Stimulated activated CD8-positive, alpha-beta memory T cell treated with anti-CD3 and anti-CD28 coated beads, Interleukin-12 subunit alpha, Interleukin-12 subunit beta, amount 100 ng/mL, for 24 hours (primary cell): ENCODE measurements around the gene TTC3.

ENCODE experiments used
- DNase-seq: peaks from one replicate; pipeline ENCODE4 v3.0.0-alpha.2; 2020; ENCODE audit errors: extremely low read depth

Gene TTC3

DNA sequence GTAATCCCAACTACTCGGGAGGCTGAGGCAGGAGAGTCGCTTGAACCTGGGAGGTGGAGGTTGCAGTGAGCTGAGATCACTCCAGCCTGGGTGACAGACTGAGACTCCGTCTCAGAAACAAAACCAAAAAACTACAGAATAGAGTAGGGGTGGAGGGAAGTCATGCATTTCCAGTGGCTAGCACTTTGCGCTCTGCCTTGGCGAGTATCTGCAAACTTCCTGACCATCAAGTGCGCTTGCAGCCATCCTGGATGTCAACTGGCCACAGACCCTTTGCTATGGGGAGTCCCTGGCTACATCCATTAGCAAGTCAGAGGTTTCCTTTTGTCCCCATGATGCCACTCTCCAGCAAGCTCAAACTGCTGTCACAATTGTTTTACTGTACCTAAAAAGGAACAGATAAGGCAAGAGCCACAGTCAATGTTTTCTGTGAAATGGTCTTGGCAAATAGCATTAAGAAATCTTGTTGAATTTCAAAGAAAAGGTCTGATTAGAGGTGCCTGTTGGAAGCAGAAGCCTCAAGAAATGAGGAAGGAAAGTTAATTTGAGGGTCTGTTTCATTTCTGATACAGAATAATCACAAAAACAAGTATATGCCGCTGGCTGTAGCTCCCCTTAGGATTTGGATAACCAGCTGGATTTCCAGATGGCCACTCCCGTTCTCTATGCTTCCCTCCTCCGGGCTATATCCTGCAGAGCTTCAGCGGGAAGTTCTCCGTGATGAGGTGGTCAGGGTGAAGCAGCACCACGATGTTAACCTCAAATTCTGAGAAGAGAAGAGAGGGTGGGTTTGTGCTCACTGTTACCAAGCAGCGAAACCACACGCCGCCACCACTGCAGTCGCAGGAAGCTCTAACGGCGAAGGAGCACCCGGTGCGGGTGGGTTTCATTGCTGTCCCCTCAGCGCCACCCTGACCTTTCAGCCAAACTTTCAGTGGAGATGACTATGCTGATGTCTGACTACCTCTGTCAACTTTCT lies 152.1 kb downstream of the TTC3 start:
- peak; percentile 31 for DNase-seq

GRCh38 chr21:37226041-37226920 lies 153.2 kb downstream of the TTC3 start:
- no peak for DNase-seq

- DNase-seq, result no peak
These were observed 154.3 kb downstream of the TTC3 start for GRCh38 chr21:37227071-37228002.

GRCh38 chr21:37228003-37228400 lies 154.9 kb downstream of the TTC3 start:
- DNase-seq, result no peak

DNA sequence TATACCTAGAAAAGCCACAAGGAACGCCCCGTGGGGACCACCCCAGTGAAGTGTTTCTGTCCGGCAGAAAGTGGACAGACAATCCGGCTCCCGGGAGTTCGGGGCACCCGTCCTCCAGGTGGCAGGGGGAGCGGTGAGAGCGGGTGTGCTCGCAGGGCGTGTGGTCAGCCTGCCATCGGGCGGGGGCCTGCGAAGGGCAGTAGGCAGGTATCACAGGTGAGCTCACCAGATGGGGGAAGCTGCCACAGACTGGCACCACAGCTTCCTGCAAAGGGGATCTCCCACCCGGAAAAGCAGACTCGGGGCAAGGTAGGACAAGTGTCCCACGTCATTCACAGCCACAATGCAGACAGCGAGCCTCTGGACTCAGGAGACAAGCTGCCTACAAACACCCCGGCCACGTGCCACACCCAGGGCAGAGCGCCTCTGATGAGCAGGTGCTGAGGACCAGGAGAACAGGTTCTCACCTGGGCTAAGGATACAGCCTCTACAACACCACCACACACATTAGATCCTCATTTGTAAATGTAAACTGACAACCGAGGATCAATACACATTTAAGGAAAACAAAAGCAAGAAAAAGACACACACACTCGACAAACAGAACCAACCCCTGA lies 157.7 kb downstream of the TTC3 start:
- no peak for DNase-seq

DNA sequence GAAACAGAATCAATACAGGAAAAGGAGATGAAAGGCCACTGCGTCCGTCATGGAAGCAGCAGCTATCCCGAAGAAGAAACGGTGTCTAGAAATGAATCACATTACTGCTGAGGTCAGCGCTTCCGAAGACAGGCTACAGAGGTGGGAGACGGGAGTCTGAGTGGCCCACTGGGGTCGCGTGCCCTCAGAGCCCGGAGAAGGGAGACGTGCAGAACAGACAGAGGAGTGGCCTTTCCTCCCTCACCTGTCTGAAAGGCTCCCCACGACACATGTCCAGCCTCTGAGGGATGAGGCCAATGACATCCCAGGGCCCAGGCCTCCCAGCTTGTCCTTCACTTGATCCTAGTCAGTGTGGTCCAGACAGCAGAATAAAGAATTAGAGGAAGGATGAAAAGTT lies 158.2 kb downstream of the TTC3 start:
- no peak for DNase-seq

- no peak for DNase-seq
These were observed 158.6 kb downstream of the TTC3 start for GRCh38 chr21:37231671-37232070.

DNA sequence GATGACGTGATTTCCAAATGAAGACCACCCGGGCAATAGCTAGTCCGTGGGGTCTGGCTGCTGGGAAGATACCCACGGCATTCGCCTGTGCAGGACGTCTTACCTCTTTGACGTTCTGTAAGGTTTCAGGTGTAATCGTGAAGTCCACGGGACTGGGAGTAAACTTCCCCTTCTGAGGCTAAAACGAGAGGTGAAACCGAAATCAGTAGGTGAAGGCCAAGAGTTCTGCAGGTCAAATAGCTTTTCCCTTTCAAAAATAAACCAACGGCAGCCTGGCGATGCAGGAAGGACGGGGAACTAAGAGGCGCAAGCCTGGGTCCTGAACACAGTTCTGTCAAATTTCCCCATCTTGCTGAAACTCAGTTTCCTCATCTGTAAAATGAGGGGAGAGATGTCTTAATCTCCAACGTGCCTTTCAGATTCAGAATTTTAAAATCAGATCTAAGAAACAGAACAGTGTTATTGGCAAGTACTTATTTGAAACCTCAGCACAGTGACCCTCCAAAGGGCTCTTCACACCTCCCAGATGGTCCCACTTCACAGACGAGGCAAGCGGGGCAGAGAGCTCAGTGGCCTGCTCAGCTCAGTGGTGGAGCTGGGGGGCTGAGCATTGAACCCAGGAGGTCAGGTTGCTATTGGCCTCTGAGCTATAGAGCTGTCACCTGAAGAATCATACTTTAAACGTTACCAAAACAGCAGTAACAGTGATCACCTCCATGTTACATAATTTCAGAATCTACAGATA lies 159.4 kb downstream of the TTC3 start:
- no peak for DNase-seq

- DNase-seq, result no peak
These were observed 160.6 kb downstream of the TTC3 start for GRCh38 chr21:37233551-37234146.

- no peak for DNase-seq
These were observed 164.3 kb downstream of the TTC3 start for GRCh38 chr21:37237346-37237745.

DNA sequence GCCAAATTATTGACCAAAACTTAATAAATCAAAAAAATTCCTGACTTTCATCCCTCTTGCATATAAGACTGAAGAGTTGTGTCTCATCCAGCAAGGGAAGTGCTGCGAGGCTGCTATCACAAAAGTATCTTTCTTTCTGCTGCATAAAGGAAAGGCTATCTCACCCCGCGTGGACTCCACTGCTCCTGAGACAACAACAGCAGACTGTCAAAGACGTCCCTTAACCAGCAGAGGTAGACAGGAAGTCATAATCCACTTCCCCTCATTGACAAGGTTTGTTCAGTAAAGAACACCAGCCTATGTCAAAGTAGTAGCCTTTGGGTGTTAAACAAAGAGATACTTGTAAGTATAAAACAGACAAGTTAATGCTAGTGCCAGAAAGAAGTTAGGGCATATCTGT lies 164.7 kb downstream of the TTC3 start:
- no peak for DNase-seq

DNA sequence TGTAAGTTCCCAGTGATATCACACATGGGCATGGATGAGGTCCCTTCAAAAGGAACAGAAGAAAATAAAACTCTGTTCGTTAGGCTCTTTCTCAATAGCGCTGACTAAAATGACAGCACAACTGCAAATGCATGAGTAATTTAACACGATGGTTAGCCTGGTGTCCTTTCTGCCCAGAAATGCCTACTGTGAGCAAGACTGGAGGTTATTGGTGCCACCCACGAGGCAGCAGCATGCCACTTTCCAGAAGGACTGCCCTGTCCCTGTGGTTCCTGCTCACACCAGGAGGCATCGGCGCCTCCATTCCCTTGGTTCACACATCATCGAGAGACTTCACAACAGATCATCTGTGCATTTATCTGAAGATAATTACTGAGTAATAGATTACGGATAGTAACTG lies 167.9 kb downstream of the TTC3 start:
- DNase-seq, result no peak

- no peak for DNase-seq
These were observed 168.4 kb downstream of the TTC3 start for GRCh38 chr21:37241426-37241825.

- DNase-seq, result no peak
These were observed 170.9 kb downstream of the TTC3 start for GRCh38 chr21:37243961-37244360.

DNA sequence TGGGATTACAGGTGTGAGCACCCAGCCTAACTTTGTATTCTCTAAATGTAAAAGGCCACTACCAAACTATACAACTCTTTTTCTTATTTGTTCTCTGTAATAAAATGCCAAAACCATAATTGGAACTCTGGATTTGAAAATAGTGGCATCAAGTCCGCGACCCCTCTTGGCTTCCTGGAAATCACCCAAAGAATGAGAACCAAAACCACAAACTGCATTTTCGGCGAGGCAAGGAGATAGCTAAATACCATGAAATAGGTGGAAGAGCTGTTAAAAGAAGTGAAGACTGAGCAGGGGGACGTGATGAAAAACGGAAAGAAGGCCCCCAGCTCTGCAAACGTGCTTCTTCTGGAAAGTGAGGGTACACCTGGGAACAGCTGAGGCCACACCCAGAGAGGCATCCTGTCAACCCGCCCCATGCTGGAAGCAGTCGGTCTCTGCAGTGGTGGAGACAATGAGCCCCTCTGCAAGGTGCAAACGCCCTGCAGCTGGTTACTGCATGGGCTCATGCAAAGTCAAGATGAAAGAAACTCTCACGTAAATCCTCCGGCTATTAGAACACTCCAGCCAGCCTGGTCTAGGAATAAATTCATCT lies 171.5 kb downstream of the TTC3 start:
- no peak for DNase-seq

- DNase-seq, result no peak
These were observed 172.1 kb downstream of the TTC3 start for GRCh38 chr21:37245151-37245550.

DNA sequence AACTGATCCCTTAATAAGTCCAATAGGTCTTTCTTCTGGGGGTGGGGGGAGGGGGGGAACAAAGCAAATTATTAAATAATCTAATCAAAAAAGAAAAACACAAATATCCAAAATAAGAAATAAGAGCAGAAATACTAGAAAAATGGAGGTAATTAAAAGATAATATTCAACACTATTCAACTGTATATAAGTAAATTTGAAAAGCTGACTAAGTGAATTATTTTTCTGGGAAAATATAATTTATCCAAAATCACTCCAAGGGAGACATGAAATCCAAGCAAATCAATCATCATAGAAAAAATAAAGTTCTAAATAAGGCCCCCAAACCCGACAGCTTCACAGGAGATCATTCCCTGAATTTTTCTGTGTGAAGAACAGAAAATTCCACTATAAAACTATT lies 175.2 kb downstream of the TTC3 start:
- no peak for DNase-seq

DNA sequence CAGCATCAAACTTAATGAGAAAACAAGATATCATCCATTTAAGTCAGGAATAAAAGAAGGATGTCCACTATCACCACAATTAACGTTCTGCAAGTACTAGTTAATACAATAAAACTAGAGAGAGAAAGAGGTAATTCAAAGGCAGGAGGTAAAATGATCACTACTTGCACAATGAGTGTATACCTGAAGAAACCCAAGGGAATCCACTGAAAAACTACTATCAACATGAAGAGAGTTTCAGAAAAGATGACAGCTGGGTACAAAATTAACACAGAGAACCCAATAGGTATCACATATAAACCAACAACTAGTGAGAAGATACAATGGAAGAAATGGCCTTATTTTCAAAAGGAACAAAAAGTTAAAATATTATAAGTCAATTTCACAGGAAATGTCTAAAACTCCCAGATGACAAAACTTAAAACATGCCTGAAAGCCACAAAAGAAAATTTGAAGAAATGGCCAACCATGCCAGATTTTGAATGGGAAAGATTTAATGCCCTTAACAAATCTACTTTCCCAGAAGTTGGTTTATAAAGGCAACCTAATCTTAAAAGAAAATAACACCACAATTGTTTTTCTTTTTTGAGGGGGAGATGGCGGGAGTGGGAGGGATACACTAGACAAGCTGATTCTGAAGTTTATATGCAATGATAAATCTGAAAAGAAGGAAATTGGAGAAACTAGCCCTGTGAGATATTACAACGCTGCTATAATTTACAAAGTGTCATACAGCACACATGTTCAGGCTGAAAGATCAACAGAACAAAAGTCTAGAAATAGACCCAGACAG lies 176.3 kb downstream of the TTC3 start:
- no peak for DNase-seq

DNA sequence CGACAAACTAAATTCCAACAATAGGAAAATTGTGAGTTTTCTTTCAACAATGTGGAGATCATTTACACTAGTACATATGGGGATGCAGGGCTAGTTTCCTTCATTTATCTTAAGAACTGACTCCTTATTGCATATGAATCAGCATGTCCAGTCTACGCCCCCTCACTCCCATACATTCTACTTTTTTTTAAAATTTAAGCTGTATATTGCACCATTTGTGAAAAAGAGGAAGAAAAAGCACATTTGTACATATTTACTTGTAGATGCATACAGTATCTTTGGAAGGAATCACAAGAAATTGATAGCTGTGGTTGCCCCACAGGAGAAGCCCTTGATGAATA lies 178.2 kb downstream of the TTC3 start:
- DNase-seq, result no peak
